SK-N-SH treated with all-trans-retinoic acid at 6 μM for 48 hours (cell line): ENCODE measurements around the gene LGR5.

ENCODE experiments used
- ARNTL ChIP-seq: fragments of 450-650 bp; formaldehyde crosslinking; IDR thresholded peaks from 2 replicates; pipeline ENCODE4 v1.5.0; 2020; ENCODE audit warnings: low read depth, mild to moderate bottlenecking, moderate library complexity, borderline replicate concordance
- ISL1 ChIP-seq: fragments of 250-450 bp; sonication (Bioruptor Pico); IDR thresholded peaks from 2 replicates; pipeline ENCODE4 v2.1.2; 2022; ENCODE audit warnings: mild to moderate bottlenecking, moderate library complexity
- OSR1 ChIP-seq: fragments of 250-450 bp; sonication (Bioruptor Pico); IDR thresholded peaks from 2 replicates; pipeline ENCODE4 v1.8.0; 2022; ENCODE audit warnings: moderate library complexity, mild to moderate bottlenecking, inconsistent platforms
- SNAI2 ChIP-seq: fragments of 250-450 bp; sonication (Bioruptor Pico); IDR thresholded peaks from 2 replicates; pipeline ENCODE4 v1.5.0; 2020; ENCODE audit warnings: mild to moderate bottlenecking, moderate library complexity
- TCF4 ChIP-seq: fragments of 250-450 bp; sonication (Bioruptor Pico); IDR thresholded peaks from 2 replicates; pipeline ENCODE4 v1.8.0; 2021; ENCODE audit warnings: mild to moderate bottlenecking, moderate library complexity, borderline replicate concordance
- TOX ChIP-seq: fragments of 250-450 bp; sonication (Bioruptor Pico); IDR thresholded peaks from 2 replicates; pipeline ENCODE4 v1.8.0; 2021; ENCODE audit warnings: mild to moderate bottlenecking, moderate library complexity, borderline replicate concordance
- ZFP3 ChIP-seq: fragments of 250-450 bp; sonication (Bioruptor Pico); IDR thresholded peaks from 2 replicates; pipeline ENCODE4 v1.5.0; 2020; ENCODE audit warnings: mild to moderate bottlenecking, moderate library complexity
- ZFP30 ChIP-seq: fragments of 450-650 bp; formaldehyde crosslinking; IDR thresholded peaks from 2 replicates; pipeline ENCODE4 v1.5.0; 2022; ENCODE audit warnings: mild to moderate bottlenecking, moderate library complexity
- TF ChIP-seq, protein P1 (sequence below): fragments of 250-450 bp; sonication (Bioruptor Pico); IDR thresholded peaks from 2 replicates; pipeline ENCODE4 v1.5.0; 2020; ENCODE audit warnings: mild to moderate bottlenecking, moderate library complexity
- TF ChIP-seq, protein P2 (sequence below): fragments of 250-450 bp; sonication (Bioruptor Pico); IDR thresholded peaks from 2 replicates; pipeline ENCODE4 v1.8.0; 2020; ENCODE audit warnings: mild to moderate bottlenecking, moderate library complexity, borderline replicate concordance

DNA sequence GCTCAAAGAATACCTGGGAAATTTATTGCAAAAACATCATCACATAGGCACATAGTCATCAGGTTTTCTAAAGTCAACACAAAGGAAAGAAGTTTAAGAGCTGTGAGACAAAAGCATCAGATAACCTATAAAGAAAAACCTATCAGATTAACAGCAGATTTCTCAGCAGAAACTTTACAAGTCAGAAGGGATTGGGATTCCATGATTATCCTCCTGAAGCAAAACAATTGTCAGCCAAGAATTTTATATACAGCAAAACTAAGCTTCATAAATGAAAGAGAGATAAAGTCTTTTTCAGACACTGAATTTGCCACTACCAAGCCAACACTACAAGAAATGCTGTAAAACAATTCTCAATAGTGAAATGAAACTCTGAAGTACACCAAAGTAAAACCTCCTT lies 28.8 kb upstream of the LGR5 start:
- TF ChIP-seq, protein P1, sequence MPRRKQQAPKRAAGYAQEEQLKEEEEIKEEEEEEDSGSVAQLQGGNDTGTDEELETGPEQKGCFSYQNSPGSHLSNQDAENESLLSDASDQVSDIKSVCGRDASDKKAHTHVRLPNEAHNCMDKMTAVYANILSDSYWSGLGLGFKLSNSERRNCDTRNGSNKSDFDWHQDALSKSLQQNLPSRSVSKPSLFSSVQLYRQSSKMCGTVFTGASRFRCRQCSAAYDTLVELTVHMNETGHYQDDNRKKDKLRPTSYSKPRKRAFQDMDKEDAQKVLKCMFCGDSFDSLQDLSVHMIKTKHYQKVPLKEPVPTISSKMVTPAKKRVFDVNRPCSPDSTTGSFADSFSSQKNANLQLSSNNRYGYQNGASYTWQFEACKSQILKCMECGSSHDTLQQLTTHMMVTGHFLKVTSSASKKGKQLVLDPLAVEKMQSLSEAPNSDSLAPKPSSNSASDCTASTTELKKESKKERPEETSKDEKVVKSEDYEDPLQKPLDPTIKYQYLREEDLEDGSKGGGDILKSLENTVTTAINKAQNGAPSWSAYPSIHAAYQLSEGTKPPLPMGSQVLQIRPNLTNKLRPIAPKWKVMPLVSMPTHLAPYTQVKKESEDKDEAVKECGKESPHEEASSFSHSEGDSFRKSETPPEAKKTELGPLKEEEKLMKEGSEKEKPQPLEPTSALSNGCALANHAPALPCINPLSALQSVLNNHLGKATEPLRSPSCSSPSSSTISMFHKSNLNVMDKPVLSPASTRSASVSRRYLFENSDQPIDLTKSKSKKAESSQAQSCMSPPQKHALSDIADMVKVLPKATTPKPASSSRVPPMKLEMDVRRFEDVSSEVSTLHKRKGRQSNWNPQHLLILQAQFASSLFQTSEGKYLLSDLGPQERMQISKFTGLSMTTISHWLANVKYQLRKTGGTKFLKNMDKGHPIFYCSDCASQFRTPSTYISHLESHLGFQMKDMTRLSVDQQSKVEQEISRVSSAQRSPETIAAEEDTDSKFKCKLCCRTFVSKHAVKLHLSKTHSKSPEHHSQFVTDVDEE (CRISPR knock-in tag) = no peak
- TF ChIP-seq OSR1 = no peak
- no peak for TF ChIP-seq ARNTL (CRISPR knock-in tag)
- TF ChIP-seq ISL1 (CRISPR knock-in tag) = no peak
- TF ChIP-seq TCF4 (CRISPR knock-in tag) = no peak
- no peak for TF ChIP-seq ZFP3 (CRISPR knock-in tag)
- TF ChIP-seq, protein P2, sequence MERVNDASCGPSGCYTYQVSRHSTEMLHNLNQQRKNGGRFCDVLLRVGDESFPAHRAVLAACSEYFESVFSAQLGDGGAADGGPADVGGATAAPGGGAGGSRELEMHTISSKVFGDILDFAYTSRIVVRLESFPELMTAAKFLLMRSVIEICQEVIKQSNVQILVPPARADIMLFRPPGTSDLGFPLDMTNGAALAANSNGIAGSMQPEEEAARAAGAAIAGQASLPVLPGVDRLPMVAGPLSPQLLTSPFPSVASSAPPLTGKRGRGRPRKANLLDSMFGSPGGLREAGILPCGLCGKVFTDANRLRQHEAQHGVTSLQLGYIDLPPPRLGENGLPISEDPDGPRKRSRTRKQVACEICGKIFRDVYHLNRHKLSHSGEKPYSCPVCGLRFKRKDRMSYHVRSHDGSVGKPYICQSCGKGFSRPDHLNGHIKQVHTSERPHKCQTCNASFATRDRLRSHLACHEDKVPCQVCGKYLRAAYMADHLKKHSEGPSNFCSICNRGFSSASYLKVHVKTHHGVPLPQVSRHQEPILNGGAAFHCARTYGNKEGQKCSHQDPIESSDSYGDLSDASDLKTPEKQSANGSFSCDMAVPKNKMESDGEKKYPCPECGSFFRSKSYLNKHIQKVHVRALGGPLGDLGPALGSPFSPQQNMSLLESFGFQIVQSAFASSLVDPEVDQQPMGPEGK = no peak
- no peak for TF ChIP-seq SNAI2
- TF ChIP-seq TOX (CRISPR knock-in tag) = no peak
- no peak for TF ChIP-seq ZFP30 (CRISPR knock-in tag)
